Fibroblast of mammary gland (primary cell): ENCODE measurements around the gene NGEF.
A peak's percentile ranks its signal among the peaks of the same experiment; 100 is the strongest.

Experiments used
- DNase-seq: peaks from one replicate; pipeline ENCODE4 v3.0.0-alpha.2; 2010; ENCODE audit warnings: low read depth
- H3K4me3 ChIP-seq: 2 replicates; pipeline ENCODE4 v1.5.1; 2011; ENCODE audit warnings: low read depth, mild to moderate bottlenecking, low read length, moderate library complexity; ENCODE audit not compliant: control insufficient read depth
- CTCF ChIP-seq: conservative IDR thresholded peaks from 2 replicates; pipeline ENCODE4 v1.5.1; 2011; ENCODE audit warnings: low read depth, low read length, inconsistent platforms; ENCODE audit not compliant: control insufficient read depth, insufficient read depth

Gene NGEF

DNA sequence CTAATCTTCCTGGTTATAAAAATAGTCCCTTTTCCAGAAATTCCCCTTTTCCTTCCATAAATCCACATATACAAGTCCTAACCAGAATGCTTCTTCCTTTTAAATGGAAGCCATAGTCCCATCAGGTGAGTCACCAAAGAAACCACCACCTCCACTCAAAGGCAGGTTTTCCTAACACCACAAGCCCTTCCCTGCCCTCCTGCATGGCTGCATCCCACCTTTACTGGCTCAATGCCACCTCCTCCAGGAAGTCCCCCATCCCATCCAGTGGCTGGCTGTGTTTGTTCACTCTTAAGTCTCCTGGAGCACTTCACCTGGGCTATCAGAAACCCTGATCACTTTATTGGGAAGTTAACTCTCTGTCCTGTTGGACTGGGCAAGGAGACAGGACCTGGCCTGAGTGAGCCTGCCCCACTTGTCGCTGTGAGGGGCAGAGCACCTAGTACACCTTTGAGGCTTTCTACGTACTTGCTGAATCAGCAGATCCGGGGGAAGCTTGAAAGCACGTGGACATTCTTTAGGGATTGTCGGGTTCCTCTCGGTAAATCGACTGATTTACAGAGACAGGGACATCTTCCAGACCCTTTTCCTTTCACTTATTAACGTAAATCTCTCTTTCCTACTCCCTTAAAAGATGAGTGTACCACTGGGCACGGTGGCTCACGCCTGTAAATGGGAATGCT, 71.0 kb downstream of the NGEF start:
- H3K4me3 ChIP-seq = no peak overlapping the region
- TF ChIP-seq CTCF = no peak
- DNase-seq = no peak

DNA sequence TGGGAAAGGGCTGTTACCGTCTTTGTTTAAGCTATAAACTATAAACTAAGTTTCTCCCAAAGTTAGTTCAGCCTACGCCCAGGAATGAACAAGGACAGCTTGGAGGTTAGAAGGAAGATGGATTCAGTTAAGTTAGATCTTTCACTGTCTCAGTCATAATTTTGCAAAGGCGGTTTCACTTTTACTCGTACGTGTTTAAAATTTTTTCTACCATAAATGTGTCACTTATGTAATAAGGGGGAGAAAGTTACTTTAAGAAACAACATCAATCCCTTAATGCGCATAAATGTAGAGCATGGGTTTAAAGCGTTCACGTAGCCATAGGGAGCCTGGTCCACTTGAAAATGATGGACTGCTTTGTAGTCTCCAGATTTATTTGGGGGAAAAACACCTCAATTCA, 71.7 kb downstream of the NGEF start:
- no peak for DNase-seq
- no peak overlapping the region for H3K4me3 ChIP-seq
- no peak for TF ChIP-seq CTCF

DNA sequence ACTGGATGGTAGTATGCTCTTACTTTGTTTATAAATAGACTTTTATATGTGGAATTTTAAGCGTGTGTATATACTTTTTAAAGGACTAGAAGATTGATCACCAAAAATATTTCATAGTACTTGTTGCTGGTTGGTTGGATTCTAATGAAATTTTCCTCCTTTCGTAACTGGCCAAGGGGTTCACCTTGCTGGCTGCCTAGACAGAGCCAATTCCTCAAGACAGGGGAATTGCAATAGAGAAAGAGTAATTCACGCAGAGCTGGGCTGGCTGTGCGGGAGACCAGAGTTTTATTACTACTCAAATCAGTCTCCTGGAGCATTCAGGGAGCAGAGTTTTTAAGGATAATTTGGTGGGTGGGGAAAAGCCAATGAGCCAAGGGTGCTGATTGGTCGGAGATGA, 72.3 kb downstream of the NGEF start:
- DNase-seq = no peak
- no peak for TF ChIP-seq CTCF
- H3K4me3 ChIP-seq = no peak overlapping the region

- no peak overlapping the region for H3K4me3 ChIP-seq
- DNase-seq = peak; percentile 68
- TF ChIP-seq CTCF = no peak
Observed at GRCh38 chr2:232937278-232937906, 75.7 kb downstream of the NGEF start.

- TF ChIP-seq CTCF = no peak
- H3K4me3 ChIP-seq = no peak overlapping the region
- DNase-seq = peak; percentile 25
Observed at GRCh38 chr2:232931636-232932035, 81.4 kb downstream of the NGEF start.

DNA sequence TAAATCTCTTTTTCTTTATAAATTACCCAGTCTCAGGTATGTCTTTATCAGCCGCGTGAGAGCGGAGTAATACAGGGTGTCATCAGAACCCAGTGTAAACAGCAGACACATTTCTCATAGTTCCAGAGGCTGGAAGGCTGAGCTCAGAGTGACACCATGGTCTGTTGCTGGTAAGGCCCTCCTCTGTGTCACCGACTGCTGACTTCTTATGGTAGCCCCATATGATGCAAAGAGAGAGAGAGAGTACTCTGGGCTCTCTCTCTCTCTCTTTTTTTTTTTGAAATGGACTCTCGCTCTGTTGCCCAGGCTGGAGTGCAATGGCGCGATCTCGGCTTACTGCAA, 83.0 kb downstream of the NGEF start:
- H3K4me3 ChIP-seq = no peak overlapping the region
- no peak for DNase-seq
- TF ChIP-seq CTCF = no peak
